GM18519 (cell line): Measurements from ENCODE around the gene PTPN1.

Experiments
- ATAC-seq: cut with Tn5 transposase; IDR thresholded peaks from one replicate; pipeline ENCODE4 v1.9.1; 2021; ENCODE audit warnings: mild to moderate bottlenecking, moderate library complexity; ENCODE audit not compliant: unreplicated experiment, low FRiP score

PTPN1 gene

DNA sequence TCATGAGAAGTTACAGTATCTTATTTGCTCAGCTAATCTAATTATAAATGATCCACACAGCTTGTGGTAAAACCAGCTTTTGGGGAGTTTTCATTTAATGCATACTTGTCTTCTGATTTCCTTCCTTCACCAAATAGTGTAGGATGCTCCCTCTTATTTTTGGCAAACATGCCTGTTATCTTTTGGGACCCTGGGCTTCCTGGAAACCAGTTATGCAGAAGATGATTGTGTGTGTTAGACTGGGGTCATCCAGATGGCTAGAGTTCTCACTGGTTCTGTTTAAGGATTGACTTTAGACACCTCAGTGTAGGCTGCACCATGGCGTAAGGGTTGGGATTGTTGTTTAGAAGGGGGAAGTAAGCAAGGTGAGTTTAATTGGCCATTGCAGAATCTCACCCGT, 61.3 kb downstream of the PTPN1 start:
- ATAC-seq: no peak

DNA sequence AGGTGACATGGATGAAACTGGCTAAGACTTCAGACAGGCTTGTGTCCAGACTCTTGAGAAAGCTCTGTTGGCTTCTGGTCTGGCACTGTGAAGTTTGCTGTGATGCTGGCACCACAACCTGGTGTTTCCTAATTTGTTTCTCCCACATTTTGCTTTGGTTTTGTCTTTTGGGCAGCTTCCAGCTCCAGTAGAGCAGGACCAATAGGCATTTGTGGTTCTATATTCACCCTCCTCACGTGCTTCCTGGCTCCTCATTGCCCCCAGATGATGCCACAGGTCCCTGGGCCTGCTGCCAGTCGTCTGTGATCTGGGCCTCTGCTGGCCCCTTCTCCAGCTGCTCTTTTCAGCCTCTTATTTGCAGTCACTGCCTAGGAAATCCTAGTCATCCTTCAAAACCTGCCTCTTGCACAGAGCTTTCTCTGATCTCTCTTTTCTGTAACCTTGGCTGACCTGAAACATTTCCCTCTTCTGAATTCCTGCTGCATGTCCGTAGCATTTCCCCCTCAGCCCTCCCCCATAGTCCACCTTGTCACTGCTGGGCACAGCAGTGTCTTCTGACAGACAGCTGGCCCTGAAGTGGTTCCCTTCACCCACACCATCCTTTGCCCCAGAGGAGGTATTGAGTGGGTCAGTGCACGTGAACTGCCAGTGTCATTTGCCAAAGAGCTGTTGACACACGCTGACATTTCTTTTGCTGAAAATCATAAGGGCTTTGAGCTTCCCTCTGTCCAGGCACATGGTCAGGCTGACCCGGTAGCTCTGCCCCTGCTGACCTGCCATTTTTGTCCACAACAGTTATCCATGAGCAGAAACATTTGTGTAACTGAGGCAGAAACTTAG, 63.0 kb downstream of the PTPN1 start:
- no peak for ATAC-seq

GRCh38 chr20:50574108-50574507, 63.9 kb downstream of the PTPN1 start:
- ATAC-seq: no peak

DNA sequence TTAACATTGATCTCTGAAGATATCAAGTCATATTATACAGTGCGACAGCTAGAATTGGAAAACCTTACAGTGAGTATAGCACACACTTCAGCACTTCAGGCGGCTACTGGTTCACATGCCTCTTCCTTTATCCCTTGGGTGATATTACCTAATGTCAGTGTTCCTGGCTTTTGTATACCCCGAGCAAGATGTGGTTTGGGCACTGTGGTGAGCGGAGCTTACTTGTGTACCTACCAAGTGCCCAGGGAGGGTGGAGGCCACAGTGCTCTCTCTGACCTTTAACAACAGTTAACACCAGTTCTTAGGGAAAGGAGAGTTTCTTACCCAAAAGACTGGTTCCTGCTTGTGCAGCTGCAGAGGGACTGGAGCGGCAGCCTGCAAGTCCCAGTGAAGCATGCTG, 64.4 kb downstream of the PTPN1 start:
- ATAC-seq: no peak

GRCh38 chr20:50575865-50576720, 65.9 kb downstream of the PTPN1 start:
- no peak for ATAC-seq

GRCh38 chr20:50577175-50578018, 67.2 kb downstream of the PTPN1 start:
- no peak for ATAC-seq

- no peak for ATAC-seq
Measured at GRCh38 chr20:50578061-50578777, 68.0 kb downstream of the PTPN1 start.

GRCh38 chr20:50578778-50579165, 68.6 kb downstream of the PTPN1 start:
- ATAC-seq: no peak

- no peak for ATAC-seq
Measured at GRCh38 chr20:50579511-50579910, 69.3 kb downstream of the PTPN1 start.

GRCh38 chr20:50580016-50580747, 70.0 kb downstream of the PTPN1 start:
- ATAC-seq: no peak

DNA sequence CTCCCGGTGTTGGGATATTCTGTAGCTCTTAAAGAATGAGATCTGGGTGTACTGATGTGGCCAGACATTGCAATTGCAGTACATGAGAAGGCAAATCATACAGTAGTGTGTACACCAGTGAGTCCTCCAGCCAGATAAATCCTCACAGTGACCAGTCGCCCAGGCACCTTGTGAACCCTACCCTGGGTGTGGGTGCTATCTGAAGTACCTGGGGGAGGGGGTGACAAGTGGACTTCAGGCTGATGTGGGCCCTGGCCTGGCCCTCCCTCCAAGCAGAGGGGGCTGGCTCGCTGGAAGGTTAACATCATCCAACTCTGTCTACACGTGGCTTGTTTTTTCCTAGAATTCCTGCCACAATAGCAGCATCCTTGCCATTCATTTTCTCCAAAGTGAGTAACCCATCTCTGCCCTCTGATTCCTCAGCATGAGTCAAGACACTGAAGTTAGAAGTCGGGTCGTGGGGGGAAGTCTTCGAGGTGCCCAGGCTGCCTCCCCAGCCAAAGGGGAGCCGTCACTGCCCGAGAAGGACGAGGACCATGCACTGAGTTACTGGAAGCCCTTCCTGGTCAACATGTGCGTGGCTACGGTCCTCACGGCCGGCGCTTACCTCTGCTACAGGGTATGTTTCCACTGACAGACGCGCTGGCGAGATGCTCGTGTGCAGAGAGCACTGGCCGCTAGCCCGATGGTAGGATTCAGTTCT, 70.8 kb downstream of the PTPN1 start:
- no peak for ATAC-seq

DNA sequence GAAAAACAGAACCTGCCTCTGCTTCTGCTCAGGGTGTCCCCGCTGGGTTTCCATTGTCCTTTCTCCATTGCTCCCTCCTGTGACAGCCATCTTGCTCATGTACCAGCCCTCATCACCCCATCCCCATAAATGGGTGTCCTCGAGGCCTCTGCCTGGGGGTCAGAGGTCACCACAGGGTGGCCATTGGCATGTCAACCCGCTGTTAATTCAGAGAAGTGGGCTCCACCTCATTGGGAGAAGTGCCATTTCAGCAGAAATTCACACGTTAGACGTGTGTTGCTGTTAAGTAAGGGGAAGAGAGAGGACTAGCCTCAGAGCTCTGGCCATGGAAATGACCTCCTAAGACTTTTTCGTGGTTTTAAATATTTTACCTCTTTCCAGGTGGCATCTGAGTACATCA, 71.9 kb downstream of the PTPN1 start:
- ATAC-seq: no peak

GRCh38 chr20:50582591-50583234, 72.5 kb downstream of the PTPN1 start:
- no peak for ATAC-seq

DNA sequence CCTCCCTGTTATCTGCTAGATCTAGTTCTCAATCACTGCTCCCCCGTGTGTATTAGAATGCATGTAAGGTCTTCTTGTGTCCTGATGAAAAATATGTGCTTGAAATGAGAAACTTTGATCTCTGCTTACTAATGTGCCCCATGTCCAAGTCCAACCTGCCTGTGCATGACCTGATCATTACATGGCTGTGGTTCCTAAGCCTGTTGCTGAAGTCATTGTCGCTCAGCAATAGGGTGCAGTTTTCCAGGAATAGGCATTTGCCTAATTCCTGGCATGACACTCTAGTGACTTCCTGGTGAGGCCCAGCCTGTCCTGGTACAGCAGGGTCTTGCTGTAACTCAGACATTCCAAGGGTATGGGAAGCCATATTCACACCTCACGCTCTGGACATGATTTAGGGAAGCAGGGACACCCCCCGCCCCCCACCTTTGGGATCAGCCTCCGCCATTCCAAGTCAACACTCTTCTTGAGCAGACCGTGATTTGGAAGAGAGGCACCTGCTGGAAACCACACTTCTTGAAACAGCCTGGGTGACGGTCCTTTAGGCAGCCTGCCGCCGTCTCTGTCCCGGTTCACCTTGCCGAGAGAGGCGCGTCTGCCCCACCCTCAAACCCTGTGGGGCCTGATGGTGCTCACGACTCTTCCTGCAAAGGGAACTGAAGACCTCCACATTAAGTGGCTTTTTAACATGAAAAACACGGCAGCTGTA, 73.4 kb downstream of the PTPN1 start:
- ATAC-seq: no peak

- no peak for ATAC-seq
Measured at GRCh38 chr20:50584687-50585086, 74.5 kb downstream of the PTPN1 start.

- no peak for ATAC-seq
Measured at GRCh38 chr20:50585214-50585613, 75.0 kb downstream of the PTPN1 start.

- ATAC-seq: no peak
Measured at GRCh38 chr20:50585678-50586077, 75.5 kb downstream of the PTPN1 start.
